GM18867 (cell line): ENCODE data around the gene INPP5J.
"Not testable (repeated sequence)": the region's sequence is repeated elsewhere in the genome, so short reads cannot be mapped to it uniquely, and the experiment has no call there.

ENCODE experiments used
- ATAC-seq: cut with Tn5 transposase; IDR thresholded peaks from one replicate; pipeline ENCODE4 v1.9.1; 2021; ENCODE audit warnings: mild to moderate bottlenecking, moderate library complexity; ENCODE audit not compliant: unreplicated experiment

The INPP5J gene

GRCh38 chr22:31122532-31123291 lies at the start of gene INPP5J:
TSS of gene INPP5J (plus strand) at chr22:31122966. CDS start at chr22:31123015, 49 bp downstream.
- ATAC-seq, result no peak

GRCh38 chr22:31073125-31073524 lies 49.6 kb upstream of the INPP5J start:
- not testable (repeated sequence) for ATAC-seq

GRCh38 chr22:31073545-31074145 lies 49.1 kb upstream of the INPP5J start:
- ATAC-seq, result not testable (repeated sequence)

- ATAC-seq, result no peak
These were observed 46.8 kb upstream of the INPP5J start for GRCh38 chr22:31075961-31076360.

DNA sequence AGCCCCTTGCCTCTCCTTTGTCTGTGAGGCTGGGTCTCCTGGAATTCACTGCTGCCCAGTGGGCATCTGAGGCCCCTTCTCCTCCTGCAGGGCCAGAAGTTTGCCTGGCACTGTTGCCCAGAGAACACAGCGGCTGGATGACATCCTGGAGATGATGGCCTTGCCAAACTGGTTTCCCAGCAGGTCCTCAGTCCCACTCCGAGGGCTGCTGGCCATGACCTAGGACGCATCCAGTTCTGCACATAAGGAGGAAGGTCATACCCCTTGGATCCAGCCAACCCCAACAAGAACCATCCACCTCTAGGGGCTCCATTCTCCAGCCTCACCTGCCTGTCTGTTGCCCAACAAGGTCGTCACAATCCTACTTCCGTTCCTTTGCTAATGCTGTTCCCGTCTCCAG lies 45.1 kb upstream of the INPP5J start:
- no peak for ATAC-seq

DNA sequence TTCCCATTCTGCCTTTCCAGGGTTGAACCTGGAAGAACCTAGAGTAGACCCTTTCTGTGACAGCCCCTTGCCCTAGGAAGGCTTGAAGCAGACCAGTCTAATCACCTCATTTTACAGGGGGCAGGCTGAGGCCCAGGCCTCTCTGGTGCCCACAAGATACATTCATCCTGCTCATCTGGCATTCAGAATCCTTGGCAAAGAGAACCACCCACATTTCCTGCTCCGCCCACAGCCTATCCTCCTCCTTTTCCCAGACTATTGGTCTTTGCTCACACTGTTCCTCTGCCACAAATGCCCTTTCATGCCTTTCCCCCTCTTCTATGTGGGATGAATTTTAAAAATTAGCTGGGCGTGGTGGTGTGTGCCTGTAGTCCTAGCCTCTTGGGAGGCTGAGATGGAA lies 44.4 kb upstream of the INPP5J start:
- ATAC-seq, result not testable (repeated sequence)

GRCh38 chr22:31079095-31079642 lies 43.6 kb upstream of the INPP5J start:
- ATAC-seq, result no peak

DNA sequence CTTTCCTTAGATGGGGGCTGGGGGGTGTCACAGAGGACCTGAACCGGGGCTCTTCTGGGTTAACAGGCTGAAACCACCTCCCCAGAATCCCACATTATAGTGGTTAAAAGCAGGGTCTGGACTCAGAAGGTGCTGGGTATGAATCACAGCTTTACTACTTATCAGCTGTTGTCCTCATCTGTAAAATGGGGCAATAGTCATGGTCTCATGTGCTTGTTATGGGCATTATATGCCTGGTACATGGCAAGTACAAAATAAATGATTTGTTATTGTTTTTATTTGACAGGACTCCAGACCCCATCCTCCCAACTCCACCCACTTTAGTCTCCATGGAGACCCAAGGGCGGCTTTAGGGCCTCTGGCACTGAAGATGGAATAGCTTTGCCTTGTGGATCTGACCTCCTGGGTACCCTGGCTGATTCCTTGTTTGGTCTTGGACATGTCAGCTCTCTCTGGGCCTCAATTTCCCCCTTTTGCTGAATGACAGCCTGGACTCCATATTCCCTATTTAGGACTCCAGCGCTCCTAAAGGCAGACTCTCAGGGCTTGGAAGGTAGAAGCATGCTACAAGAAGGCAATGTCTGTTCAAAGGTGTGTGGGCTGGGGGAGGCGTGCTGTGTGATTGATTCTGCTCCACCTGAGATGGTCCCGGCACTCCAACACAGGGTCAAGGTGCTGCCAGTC lies 42.5 kb upstream of the INPP5J start:
- ATAC-seq, result no peak

DNA sequence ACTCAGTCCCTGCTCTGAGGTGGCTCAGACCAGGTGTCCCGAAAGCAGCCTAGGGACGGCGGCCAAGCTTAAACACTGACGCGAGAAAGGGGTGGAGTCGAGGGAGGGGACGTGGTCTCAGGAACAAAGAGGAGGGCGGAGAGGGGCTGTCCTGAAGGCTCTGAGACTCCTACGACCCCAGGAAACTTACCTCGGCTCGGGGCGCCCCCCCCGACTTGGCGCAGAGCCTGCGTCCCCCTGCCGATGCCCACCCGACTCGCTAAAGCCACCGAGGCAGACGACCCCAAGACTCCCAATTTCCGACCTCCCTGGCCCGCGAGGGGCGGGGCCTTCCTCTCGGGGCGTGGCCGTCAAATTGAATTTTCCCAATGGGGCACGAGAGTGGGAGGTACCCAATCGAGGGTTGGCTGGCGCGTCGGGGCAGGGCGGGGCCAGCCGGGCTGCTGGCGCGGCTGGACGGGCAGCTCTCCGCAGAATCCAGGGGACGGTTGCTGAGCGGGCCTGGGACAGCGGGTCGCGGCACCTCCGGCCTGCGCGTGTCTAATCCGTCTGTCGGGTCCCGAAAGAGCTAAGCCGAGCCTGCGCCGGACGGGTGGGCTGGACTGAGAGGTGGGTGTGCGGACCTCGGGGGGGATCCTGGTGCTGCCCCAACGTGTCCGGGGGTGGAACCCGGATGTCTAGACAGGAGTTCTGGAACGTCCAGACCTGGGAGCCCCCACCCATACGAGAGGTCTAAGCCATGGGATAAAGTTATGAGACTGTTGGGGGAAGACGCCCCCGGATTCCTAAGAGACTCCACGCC lies 41.7 kb upstream of the INPP5J start, which contains the start of gene SMTN:
Gene SMTN, plus strand, starts transcription at position 471 of the 802 bp plus-strand sequence. CDS start 1,941 bp downstream, outside the sequence.
- peak; percentile 63 for ATAC-seq

DNA sequence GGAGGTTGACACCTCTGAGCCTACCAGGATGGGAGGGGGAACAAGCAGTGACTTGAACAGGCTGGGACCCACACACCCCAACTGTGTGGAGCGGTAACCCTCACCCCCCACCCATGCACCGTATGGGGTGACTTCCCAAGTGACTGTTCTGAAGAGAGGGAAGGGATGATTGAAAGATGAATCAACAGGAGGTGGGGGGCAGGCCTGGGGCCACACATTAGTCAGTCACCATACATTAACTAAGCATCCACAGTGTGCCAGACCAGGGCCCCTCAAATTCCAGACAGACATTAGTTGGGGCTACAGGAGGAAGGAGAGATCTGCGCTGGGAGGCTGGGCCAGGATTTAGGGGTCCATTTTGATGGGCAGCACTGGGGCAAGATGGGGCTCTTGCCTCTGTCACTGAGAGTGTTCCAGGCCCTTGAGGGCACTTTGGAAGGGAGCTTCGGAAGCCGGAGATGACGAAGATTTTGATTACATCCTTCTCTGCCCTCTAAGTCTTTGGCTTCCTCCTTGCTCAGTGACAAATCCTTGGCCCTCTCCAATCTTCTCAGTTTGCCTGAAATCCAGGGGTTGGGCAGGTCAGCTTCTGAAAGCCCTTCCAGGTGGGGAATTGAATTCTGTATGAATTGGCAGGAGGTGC lies 40.7 kb upstream of the INPP5J start:
- no peak for ATAC-seq

DNA sequence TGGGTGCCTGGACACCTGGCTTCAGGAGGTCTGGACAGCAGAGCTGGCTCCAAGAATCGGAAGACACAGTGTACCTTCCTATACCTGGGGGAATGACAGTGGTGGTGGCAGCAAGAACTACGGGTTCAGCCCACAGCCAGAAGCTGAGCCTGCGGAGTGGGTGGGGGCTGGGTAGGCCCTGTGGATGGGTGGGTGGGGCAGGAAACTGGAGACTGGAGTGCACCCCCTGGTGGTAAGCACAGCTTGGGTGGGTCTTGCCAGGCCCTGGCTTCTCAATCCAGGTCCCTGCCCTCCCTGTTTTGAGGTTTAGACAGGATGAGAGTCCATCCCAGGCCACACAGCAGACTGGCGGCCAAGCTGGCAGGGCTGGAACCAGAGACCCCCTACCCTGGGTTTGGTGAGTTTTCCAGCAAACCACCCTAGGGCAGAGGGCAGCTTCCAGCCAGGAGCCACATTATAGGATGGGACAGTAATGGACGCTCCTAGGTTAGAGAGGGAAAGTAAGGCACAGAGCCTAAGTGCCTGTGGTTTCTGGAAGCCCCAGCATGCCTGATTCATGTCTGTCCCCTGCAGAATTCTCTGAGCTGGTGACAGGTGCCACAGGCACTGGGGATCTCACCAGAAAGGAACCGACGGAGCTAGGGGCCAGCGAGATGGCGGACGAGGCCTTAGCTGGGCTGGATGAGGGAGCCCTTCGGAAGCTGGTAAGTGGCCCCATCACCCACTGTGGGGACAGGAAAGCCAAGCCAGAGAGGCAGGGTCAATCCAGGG lies 40.0 kb upstream of the INPP5J start:
- no peak for ATAC-seq

GRCh38 chr22:31083377-31083768 lies 39.4 kb upstream of the INPP5J start:
- ATAC-seq, result no peak

DNA sequence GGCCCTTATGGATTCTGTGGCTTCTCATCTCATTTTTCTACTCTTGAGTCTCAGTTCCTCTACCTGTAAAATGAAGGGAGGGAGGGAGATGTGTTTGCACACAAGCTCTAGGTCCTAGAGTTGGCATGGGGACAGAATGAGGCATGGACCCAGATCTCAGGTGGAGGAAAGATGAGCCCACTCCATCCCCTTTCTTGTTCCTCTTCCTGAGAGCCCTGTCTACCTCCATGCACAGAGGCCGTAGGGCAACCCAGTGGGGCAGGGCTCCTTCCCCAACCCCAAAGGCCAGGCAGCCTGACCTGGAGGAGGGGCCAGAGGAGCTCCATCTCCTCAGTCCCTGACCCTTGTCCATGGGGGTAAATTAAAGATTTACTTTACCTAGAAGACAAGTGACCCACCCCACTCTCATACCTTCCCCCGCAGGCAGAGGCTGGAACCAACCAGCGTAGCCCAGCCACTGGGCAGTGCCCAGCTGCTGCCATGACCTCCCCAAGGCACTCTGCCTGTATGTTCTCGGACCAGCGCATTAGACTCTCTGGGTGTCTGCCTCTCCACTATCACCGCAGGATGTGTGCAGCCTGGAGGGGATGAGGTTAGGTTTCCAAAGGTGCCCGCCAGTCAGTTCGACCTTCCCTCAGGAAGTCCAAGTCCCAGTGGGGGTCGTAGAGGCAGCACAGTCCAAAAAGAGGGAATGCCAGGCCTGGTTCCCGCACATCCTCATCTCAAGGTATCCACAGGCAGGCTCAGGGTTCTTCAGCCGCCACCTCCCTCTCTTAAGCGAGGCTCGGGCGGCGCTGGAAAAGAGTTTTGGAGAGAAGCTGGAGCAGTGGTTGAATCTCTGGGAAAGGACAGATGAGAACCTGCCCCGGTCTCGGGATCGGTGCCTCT lies 38.6 kb upstream of the INPP5J start:
- peak; percentile 1 for ATAC-seq

DNA sequence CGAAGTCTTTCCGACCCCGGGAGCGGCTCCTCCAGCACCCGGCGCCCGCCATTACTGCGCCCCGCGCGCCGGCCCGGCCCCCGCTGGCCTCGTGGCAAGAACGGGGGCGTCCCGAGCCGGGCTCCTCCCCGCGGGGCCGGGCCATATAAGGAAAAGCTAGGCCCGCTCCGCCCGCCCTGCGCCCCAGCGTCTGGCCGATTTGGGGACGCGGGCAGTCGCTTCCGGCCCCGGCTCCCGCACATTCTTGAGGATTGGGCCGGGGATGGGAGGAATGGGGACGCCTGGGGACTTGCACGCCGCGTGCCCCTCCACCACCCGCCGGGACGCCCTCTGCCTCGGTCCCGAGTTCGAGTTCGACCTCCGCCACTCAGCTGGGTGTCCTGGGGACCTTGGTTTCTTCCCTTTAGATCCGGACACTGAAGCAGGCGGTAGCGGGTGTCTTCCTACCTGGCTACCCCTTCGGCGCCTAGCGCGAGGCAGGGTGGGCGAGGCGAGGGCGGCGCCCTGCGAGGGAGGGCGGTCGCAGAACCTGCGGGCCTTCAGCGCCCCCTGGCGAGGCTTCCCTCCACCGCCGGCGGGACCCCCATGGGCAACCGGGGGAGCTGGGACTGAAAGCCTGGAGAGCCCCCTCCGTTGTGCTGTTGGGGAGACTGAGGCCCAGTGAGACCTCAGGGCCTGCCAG lies 37.8 kb upstream of the INPP5J start:
- ATAC-seq, result peak; percentile 59

- ATAC-seq, result no peak
These were observed 37.3 kb upstream of the INPP5J start for GRCh38 chr22:31085493-31085824.

GRCh38 chr22:31085928-31086327 lies 36.8 kb upstream of the INPP5J start:
- ATAC-seq, result no peak

DNA sequence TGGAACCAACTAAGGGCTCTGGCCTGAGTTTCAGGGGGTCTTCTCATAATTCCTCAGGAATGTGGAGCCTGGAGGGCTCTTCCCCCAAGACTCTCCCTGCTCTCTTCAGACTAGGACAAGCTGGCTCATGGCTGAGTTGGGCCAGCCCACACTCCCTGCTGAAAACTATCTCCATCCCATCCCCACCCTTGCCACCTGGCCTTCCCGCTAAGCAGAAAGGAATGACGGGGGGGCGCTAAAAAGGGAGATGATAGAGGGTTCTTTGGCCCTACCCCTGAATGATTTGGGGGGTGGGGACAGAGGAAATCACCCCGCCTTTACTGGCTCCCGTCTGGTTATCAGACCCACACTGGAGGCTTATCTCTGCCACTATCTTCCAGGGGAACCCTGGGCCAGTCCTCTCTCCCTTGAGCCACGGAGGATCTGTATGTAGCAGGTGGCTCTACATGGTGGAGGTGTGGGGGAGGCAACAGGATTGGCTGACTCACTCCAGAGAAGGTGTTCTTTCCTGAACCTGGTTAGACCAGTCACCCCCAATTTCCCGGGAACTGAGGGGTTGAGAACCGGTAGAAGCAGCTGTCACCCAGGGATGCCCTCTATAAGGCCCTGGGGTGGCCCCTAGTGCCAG lies 35.9 kb upstream of the INPP5J start:
- ATAC-seq, result no peak
